ES-I3 (cell line): ENCODE results near the gene HBZ.

Experiments used
- H3K36me3 ChIP-seq: 2 replicates; pipeline ENCODE4 v1.6.1; 2013; ENCODE audit warnings: mild to moderate bottlenecking, low read length, control low read depth, moderate library complexity; ENCODE audit not compliant: insufficient read depth
- H3K4me1 ChIP-seq: 2 replicates; pipeline ENCODE4 v1.6.1; 2013; ENCODE audit warnings: mild to moderate bottlenecking, control low read depth, low read length; ENCODE audit not compliant: insufficient read depth
- H3K9ac ChIP-seq: 2 replicates; pipeline ENCODE4 v1.6.1; 2013; ENCODE audit warnings: low read depth, mild to moderate bottlenecking, low read length, moderate library complexity
- H3K9me3 ChIP-seq: 2 replicates; pipeline ENCODE4 v1.6.1; 2013; ENCODE audit warnings: mild to moderate bottlenecking, low read length, moderate library complexity; ENCODE audit not compliant: control insufficient read depth, insufficient read depth

HBZ gene

DNA sequence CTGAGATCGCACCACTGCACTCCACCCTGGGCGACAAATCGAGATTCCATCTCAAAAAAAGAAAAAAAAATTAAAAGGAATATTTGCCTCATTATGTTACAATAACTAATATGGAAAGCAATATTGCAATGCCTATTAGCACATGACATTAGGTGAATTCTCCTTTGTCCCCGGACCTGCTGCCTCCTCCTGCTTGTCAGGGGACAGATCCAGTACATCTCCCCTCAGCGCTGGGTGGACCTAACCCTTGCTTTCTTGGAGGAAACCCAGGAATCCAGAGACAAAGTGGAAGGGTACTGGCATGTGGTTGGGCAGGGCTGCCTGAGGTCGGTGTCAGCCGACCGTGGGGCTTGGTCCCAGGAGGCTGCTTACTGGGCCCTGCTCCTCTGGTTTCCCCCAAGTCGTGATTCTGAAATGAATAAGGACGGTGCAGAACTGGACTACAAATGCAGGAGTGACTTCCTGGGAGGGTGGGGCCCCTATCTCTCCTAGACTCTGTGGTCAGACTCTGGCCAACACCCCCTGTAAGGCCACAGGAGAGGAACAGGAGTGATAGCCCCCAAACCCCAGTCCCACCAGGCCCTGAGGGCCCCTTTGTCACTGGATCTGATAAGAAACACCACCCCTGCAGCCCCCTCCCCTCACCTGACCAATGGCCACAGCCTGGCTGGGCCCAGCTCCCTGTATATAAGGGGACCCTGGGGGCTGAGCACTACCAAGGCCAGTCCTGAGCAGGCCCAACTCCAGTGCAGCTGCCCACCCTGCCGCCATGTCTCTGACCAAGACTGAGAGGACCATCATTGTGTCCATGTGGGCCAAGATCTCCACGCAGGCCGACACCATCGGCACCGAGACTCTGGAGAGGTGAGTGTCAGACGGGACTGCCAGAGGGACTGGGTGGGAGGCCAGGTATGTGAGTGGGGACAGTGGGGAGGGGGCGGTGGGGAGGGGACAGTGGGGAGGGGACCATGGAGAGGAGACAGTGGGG is at the start of gene HBZ:
HBZ (plus strand) TSS at position 504 of the 988 bp plus-strand sequence; CDS start at position 770, 266 bp downstream.
- Histone ChIP-seq H3K9me3 (no peaks in the 10 kb centered on the region), H3K36me3 (no peaks in the 10 kb centered on the region), H3K9ac (no peak within 1 kb of the TSS), H3K4me1 (no peaks in the 10 kb centered on the region)

DNA sequence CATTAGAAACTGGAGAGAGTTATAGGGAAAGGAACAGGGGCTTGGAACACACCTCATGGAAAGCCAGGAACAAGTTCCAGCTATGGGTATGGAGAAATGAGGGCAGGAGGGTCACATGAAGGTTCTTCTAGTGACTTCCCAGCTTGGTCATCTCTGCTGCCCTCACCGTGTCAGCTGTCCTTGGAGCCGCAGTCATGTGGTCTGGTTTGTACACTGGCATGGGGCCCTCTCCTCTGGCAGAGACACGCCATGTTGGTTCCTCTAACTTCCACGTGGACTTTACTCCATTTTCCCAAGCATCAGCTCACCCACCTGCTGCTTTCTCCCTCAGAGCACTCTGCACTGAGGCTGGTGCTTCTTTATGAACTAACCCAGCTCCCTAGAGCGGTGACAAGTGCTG is 48.1 kb upstream of the HBZ start:
- H3K9ac ChIP-seq: no peak overlapping the region
- H3K4me1 ChIP-seq: no peaks in the 10 kb centered on the region; the same call in 1 of the 2 replicates

GRCh38 chr16:104928-105327 is 47.5 kb upstream of the HBZ start:
- no peaks in the 10 kb centered on the region for H3K9me3 ChIP-seq
- H3K36me3 ChIP-seq: no peaks in the 10 kb centered on the region
- H3K4me1 ChIP-seq: no peaks in the 10 kb centered on the region; the same call in 1 of the 2 replicates
- H3K9ac ChIP-seq: no peak overlapping the region

More for the DNA sequence above, 48.1 kb upstream of the HBZ start:
- no peaks in the 10 kb centered on the region for H3K9me3 ChIP-seq
- H3K36me3 ChIP-seq: no peaks in the 10 kb centered on the region

DNA sequence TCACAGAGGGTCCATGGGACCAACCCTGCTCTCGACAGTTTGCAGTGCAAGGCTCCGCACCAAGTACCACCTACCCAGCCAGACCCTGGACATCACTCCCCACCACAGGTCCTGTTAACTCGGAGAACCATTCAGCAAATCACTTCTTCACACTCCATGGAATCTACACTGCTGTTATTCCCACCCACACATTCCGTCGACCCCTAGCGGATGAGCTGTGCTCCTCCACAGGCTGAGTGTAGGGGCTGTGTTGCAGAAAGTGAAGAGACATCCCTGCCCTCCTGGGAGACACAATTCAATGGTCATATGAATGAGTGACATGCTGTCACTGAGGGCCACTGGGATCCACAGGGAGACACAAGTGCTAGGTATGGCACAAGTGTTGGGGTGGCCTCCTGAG is 46.9 kb upstream of the HBZ start:
- H3K36me3 ChIP-seq: 0 out of 2 replicates have a peak, but pooled peaks cover 2% of the 10 kb centered on the region
- H3K4me1 ChIP-seq: no peaks in the 10 kb centered on the region; the same call in 1 of the 2 replicates
- H3K9ac ChIP-seq: no peak overlapping the region
- no peaks in the 10 kb centered on the region for H3K9me3 ChIP-seq

- Histone ChIP-seq H3K36me3 (0 out of 2 replicates have a peak, but pooled peaks cover 2% of the 10 kb centered on the region), H3K4me1 (no peaks in the 10 kb centered on the region; the same call in 1 of the 2 replicates), H3K9me3 (no peaks in the 10 kb centered on the region), H3K9ac (no peak overlapping the region)
Measured at GRCh38 chr16:106623-107324, 45.7 kb upstream of the HBZ start.

GRCh38 chr16:112153-112840 is 40.1 kb upstream of the HBZ start:
- Histone ChIP-seq H3K9me3 (no peaks in the 10 kb centered on the region), H3K36me3 (0 out of 2 replicates have a peak, but pooled peaks cover 2% of the 10 kb centered on the region), H3K9ac (no peak overlapping the region), H3K4me1 (peaks cover 14% of the 10 kb centered on the region)

GRCh38 chr16:114327-114726 is 38.1 kb upstream of the HBZ start:
- Histone ChIP-seq H3K36me3 (0 out of 2 replicates have a peak, but pooled peaks cover 2% of the 10 kb centered on the region), H3K9me3 (no peaks in the 10 kb centered on the region)

GRCh38 chr16:116015-116414 is 36.4 kb upstream of the HBZ start:
- Histone ChIP-seq H3K9ac (no peak overlapping the region), H3K36me3 (no peaks in the 10 kb centered on the region), H3K4me1 (peaks cover 14% of the 10 kb centered on the region)

More at GRCh38 chr16:114327-114726, 38.1 kb upstream of the HBZ start:
- Histone ChIP-seq H3K4me1 (peaks cover 14% of the 10 kb centered on the region), H3K9ac (no peak overlapping the region)

DNA sequence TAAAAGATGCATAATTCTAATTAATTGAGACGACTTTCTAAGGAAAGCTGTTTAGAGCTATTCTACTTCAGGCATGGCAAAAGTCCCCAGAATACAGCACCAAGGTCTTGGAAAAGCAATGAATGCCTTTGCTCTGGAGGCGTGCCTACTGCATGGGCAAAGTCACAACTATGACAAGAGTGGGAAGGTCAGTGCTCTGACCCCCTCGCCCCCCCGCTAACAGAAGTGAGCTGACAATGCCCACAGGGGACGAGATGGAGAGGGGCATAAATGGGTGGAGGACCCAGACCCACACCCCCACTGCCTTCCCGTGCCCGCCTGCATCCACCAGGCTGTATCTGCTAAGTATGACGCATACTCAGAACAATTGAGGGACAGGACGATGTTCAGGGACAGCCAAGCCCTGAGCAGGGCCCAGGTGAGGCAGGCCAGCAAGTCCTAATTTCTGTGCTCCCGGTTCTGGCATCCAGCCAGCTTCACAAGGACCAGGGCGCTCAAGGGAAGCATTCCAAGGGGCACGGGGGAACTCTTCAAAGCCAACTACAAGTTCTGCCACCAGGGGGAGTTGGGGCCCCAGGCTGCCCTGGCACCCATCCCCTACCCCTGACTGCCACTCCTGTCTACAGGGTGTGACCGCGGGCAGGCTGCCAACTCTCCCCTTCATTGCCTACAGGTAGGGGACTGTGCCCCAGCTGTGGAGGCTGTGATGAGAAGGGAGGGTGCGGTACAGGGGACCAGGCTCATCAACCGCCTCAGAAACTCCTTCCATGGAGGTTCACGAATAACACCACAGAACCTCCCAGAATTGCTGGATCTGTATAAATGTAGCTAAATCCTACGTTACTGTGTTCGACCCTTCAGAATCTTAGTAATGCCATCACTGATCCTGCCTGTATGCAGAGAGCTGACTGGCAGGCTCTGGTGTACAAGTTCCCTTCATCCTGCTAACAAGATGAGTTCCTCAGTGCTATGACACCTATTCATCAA is 34.8 kb upstream of the HBZ start:
- no peaks in the 10 kb centered on the region for H3K9me3 ChIP-seq
- peaks cover 14% of the 10 kb centered on the region for H3K4me1 ChIP-seq
- no peaks in the 10 kb centered on the region for H3K36me3 ChIP-seq
- H3K9ac ChIP-seq: no peak overlapping the region

More at GRCh38 chr16:116015-116414, 36.4 kb upstream of the HBZ start:
- no peaks in the 10 kb centered on the region for H3K9me3 ChIP-seq

DNA sequence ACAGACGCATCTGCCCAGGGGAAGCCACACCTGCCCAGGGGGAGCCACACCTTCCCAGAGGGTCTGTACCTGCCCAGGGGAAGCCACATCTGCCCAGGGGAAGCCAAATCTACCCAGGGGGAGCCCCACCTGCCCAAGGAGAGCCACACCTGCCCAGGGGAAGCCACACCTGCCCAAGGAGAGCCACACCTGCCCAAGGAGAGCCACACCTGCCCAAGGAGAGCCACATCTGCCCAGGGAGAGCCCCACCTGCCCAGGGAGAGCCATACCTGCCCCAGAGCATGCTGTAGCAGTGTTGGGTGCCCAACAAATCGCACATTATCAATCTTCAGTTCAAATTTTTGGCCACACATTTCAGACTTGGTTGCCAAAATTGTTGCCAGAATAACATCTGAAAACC is 33.6 kb upstream of the HBZ start:
- Histone ChIP-seq H3K9me3 (no peaks in the 10 kb centered on the region), H3K9ac (no peak overlapping the region), H3K4me1 (0 out of 2 replicates have a peak, but pooled peaks cover 2% of the 10 kb centered on the region), H3K36me3 (no peaks in the 10 kb centered on the region)

- H3K36me3 ChIP-seq: no peaks in the 10 kb centered on the region
- no peaks in the 10 kb centered on the region for H3K4me1 ChIP-seq
Measured at GRCh38 chr16:119295-119694, 33.1 kb upstream of the HBZ start.

GRCh38 chr16:119835-120491 is 32.5 kb upstream of the HBZ start:
- Histone ChIP-seq H3K9ac (no peak overlapping the region), H3K36me3 (no peaks in the 10 kb centered on the region)

More at GRCh38 chr16:119295-119694, 33.1 kb upstream of the HBZ start:
- Histone ChIP-seq H3K9me3 (no peaks in the 10 kb centered on the region), H3K9ac (no peak overlapping the region)

DNA sequence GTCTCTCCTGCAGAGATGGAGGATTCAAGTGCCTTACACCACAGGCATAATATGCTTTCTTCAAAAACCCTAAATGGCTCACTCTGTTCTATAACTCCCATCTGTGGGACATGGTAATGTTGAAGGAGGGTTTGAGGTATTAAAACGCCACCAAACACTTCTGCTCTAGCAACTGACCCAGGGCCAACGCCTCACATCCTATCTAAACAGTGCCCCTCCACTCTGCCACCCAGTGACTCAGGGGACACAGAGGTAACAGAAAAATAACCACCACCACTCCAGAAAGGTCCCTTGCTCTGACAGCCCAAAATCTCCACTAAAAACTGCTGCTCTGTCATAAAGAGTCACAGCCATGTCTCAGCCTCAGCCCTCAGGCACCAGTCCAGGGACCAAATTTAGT is 31.7 kb upstream of the HBZ start:
- Histone ChIP-seq H3K9ac (no peak overlapping the region), H3K36me3 (no peaks in the 10 kb centered on the region), H3K9me3 (no peaks in the 10 kb centered on the region), H3K4me1 (no peaks in the 10 kb centered on the region)

More at GRCh38 chr16:119835-120491, 32.5 kb upstream of the HBZ start:
- Histone ChIP-seq H3K4me1 (no peaks in the 10 kb centered on the region), H3K9me3 (no peaks in the 10 kb centered on the region)
